Endothelial cell of hepatic sinusoid (primary cell): ENCODE measurements around the gene ZBTB47.

Experiments used
- in situ Hi-C: cut with HindIII; loops from 2 replicates; pipeline ENCODE4 v1.10.0; 2017; ENCODE audit warnings: low sequenced_read_pairs

Gene ZBTB47

GRCh38 chr3:42682301-42683070 is 29.0 kb downstream of the ZBTB47 start:
- in situ Hi-C loops: no loop called here

- in situ Hi-C loops: no loop called here
Observed at GRCh38 chr3:42683875-42684598, 30.5 kb downstream of the ZBTB47 start.

GRCh38 chr3:42684632-42685362 is 31.3 kb downstream of the ZBTB47 start:
- in situ Hi-C loops: no loop called here

GRCh38 chr3:42685363-42685881 is 31.9 kb downstream of the ZBTB47 start, which contains the start of gene KLHL40:
Gene KLHL40, plus strand, starts transcription at chr3:42685537. Its CDS starts 82 bp downstream, at chr3:42685619.
- in situ Hi-C loops: no loop called here

- in situ Hi-C loops: no loop called here
Observed at GRCh38 chr3:42685891-42686820, 32.7 kb downstream of the ZBTB47 start.

- in situ Hi-C loops: no loop called here
Observed at GRCh38 chr3:42686832-42687650, 33.5 kb downstream of the ZBTB47 start.

- in situ Hi-C loops: no loop called here
Observed at GRCh38 chr3:42688016-42688415, 34.5 kb downstream of the ZBTB47 start.

GRCh38 chr3:42688487-42689420 is 35.3 kb downstream of the ZBTB47 start:
- in situ Hi-C loops: no loop called here

GRCh38 chr3:42689421-42690014 is 36.0 kb downstream of the ZBTB47 start:
- in situ Hi-C loops: no loop called here

- in situ Hi-C loops: no loop called here
Observed at GRCh38 chr3:42690191-42690590, 36.7 kb downstream of the ZBTB47 start.

GRCh38 chr3:42690766-42691680 is 37.5 kb downstream of the ZBTB47 start:
- in situ Hi-C loops: no loop called here

- in situ Hi-C loops: no loop called here
Observed at GRCh38 chr3:42691816-42692666, 38.5 kb downstream of the ZBTB47 start.

GRCh38 chr3:42692667-42693529 is 39.4 kb downstream of the ZBTB47 start:
- in situ Hi-C loops: no loop called here

GRCh38 chr3:42693530-42693930 is 40.0 kb downstream of the ZBTB47 start:
- in situ Hi-C loops: no loop called here

- in situ Hi-C loops: no loop called here
Observed at GRCh38 chr3:42694366-42694765, 40.9 kb downstream of the ZBTB47 start.
